NT2/D1 (cell line): ENCODE results near the gene SPATA6.

ENCODE experiments used
- SUZ12 ChIP-seq: IDR thresholded peaks from 2 replicates; pipeline ENCODE4 v1.6.1; 2011; ENCODE audit not compliant: insufficient read length, insufficient read depth; ENCODE audit errors: extremely low read depth
- YY1 ChIP-seq: IDR thresholded peaks from 2 replicates; pipeline ENCODE4 v1.6.1; 2011; ENCODE audit not compliant: insufficient read length, insufficient read depth

DNA sequence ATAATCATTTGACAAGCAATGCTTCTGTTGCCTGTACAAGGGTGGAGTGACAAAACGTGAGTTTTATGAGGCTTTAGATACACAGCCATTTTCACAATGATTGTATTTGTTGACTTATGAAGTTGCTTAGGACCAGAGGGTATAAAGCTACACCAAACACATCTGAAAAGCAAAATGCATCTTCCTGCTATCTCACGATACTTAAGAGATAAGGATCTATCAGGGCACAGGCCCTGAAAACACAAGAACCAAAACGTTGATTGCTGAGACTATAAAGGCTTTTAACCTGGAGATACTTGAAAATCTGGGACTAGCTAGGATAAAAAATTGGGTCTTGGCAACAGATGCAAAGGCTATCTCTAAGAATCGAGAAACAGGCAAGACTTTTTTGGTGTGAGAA, 133.7 kb downstream of the SPATA6 start:
- TF ChIP-seq YY1 (no peak), SUZ12 (no peak)
